Neutrophil (primary cell): ENCODE results near the gene CMTM7.

Source experiments
- H3K27ac ChIP-seq: fragments of 200-600 bp; sonication (generic); 2 replicates; pipeline ENCODE4 v1.5.1; 2016; ENCODE audit warnings: mild to moderate bottlenecking, moderate library complexity
- H3K27me3 ChIP-seq: fragments of 200-600 bp; sonication (generic); 2 replicates; pipeline ENCODE4 v1.6.0; 2016; ENCODE audit warnings: mild to moderate bottlenecking
- H3K36me3 ChIP-seq: fragments of 200-600 bp; sonication (generic); 2 replicates; pipeline ENCODE4 v1.5.1; 2017
- H3K4me1 ChIP-seq, 2 experiments: fragments of 200-600 bp in 1 of 2; sonication (generic) in 1 of 2; 1 replicate in 1 of 2; 2 replicates in 1 of 2; pipeline versions ENCODE4 v1.5.1 to v1.6.1; 2013 to 2016; ENCODE audit warnings: low read depth in 1 of 2, low read length in 1 of 2, mild to moderate bottlenecking in 1 of 2, moderate library complexity in 1 of 2; ENCODE audit not compliant: control insufficient read depth in 1 of 2, insufficient read depth in 1 of 2
- H3K4me3 ChIP-seq, 2 experiments: fragments of 200-600 bp in 1 of 2; sonication (generic) in 1 of 2; 1 replicate in 1 of 2; 2 replicates in 1 of 2; pipeline ENCODE4 v1.5.1; 2013 to 2016; ENCODE audit warnings: low read depth in 1 of 2, low read length in 1 of 2, mild to moderate bottlenecking in 1 of 2, moderate library complexity in 1 of 2
- H3K9me3 ChIP-seq: fragments of 200-600 bp; sonication (generic); 2 replicates; pipeline ENCODE4 v1.5.1; 2016
- CTCF ChIP-seq: fragments of 200-600 bp; sonication (generic); IDR thresholded peaks from 2 replicates; pipeline ENCODE4 v1.5.1; 2016; ENCODE audit warnings: antibody characterized with exemption

The CMTM7 gene

GRCh38 chr3:32500880-32501782 is 109.5 kb downstream of the CMTM7 start:
- Histone ChIP-seq H3K36me3 (peaks cover 11% of the 10 kb centered on the region), H3K27me3 (no peaks in the 10 kb centered on the region), H3K4me1 (peaks cover 49 to 56% of the 10 kb centered on the region in 2 experiments), H3K9me3 (no peaks in the 10 kb centered on the region), H3K4me3 (peak overlapping the region; percentile 75 to 95), H3K27ac (peak overlapping the region; percentile 97)
- TF ChIP-seq CTCF = no peak

- peak overlapping the region; percentile 75 to 95 for H3K4me3 ChIP-seq
- peak overlapping the region; percentile 97 for H3K27ac ChIP-seq
- TF ChIP-seq CTCF = no peak
- no peaks in the 10 kb centered on the region for H3K27me3 ChIP-seq
- peaks cover 43 to 50% of the 10 kb centered on the region in 2 experiments for H3K4me1 ChIP-seq
- peaks cover 11% of the 10 kb centered on the region for H3K36me3 ChIP-seq
- H3K9me3 ChIP-seq = no peaks in the 10 kb centered on the region
Measured at GRCh38 chr3:32501783-32502117, 110.1 kb downstream of the CMTM7 start.

- Histone ChIP-seq H3K4me3 (peak within 1 kb of the TSS; percentile 75 to 95), H3K27me3 (no peaks in the 10 kb centered on the region), H3K4me1 (peaks cover 41 to 48% of the 10 kb centered on the region in 2 experiments), H3K27ac (peak within 1 kb of the TSS; percentile 97), H3K9me3 (no peaks in the 10 kb centered on the region), H3K36me3 (peaks cover 11% of the 10 kb centered on the region)
- no peak for TF ChIP-seq CTCF
Measured at GRCh38 chr3:32502118-32502945, 110.7 kb downstream of the CMTM7 start, which contains the start of gene CMTM6. Gene CMTM6 (minus strand): TSS chr3:32502852. CDS start chr3:32502745, 107 bp downstream.

- Histone ChIP-seq H3K4me1 (peaks cover 37 to 47% of the 10 kb centered on the region in 2 experiments), H3K36me3 (peaks cover 8% of the 10 kb centered on the region), H3K9me3 (no peaks in the 10 kb centered on the region), H3K27me3 (no peaks in the 10 kb centered on the region), H3K27ac (peak overlapping the region; percentile 97), H3K4me3 (peak overlapping the region; percentile 75 to 95)
- TF ChIP-seq CTCF = no peak
Measured at GRCh38 chr3:32502946-32503286, 111.3 kb downstream of the CMTM7 start.
